Muscle of arm (tissue), 14 donors: ENCODE results near the gene MCHR1. TPM values are rescaled to one million over a fixed set of nuclear protein-coding genes. Genes with fewer than 3 reads are reported as not detected.
A peak's percentile ranks its signal among the peaks of the same experiment; 100 is the strongest.

Experiments
- DNase-seq: peaks from one replicate; pipeline ENCODE4 v3.0.0-alpha.2; 2013
- long read RNA-seq, 11 donors: transcript quantifications; one replicate each; lab custom pipeline, GENCODE V29; 2026
- polyA plus RNA-seq, 12 donors: library from polyadenylated mRNA; unstranded; fragments of 120-200 nt; gene quantifications; one replicate each; pipeline ENCODE4 v1.2.1, GENCODE V29; 2013; ENCODE audit not compliant: insufficient read length in 12 of 12

Gene MCHR1
- under 1 TPM in 10 of 12 donors, not detected in 2; 0.18 to 0.74 (median 0.36) TPM for polyA plus RNA-seq
- long read RNA-seq, donor 1, result 0 reads
- long read RNA-seq, donor 2, result 0 reads
- long read RNA-seq, donor 3, result 0 reads
- long read RNA-seq, donor 4, result 0 reads
- long read RNA-seq, donor 5, result 0 reads
- long read RNA-seq, donor 6, result 0 reads
- long read RNA-seq, donor 7, result 0 reads
- long read RNA-seq, donor 8, result 0 reads
- long read RNA-seq, donor 9, result 0 reads
- long read RNA-seq, donor 10, result 0 reads
- long read RNA-seq, donor 11, result 0 reads

DNA sequence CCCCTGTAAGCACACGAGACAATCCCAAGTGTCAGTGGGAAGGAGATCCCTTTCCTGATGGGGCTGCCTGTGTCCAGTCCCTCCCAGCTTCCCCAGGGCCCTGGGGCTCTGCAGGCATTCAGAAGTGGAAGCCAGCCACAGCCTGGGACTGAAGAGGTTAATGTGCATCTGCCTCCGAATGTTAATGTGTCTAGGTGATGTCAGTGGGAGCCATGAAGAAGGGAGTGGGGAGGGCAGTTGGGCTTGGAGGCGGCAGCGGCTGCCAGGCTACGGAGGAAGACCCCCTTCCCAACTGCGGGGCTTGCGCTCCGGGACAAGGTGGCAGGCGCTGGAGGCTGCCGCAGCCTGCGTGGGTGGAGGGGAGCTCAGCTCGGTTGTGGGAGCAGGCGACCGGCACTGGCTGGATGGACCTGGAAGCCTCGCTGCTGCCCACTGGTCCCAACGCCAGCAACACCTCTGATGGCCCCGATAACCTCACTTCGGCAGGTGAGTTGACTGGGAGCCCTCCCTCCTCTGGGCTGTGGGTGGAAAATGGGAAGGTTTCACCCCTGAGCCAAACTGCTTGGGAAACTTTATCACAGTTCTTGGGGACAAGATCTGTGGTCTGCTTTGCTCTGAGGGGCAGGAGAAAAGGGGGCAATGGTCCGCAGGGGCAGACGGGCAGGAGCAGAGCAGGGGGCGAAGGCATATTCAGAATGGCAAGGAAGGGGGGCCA is at the start of gene MCHR1:
TSS of gene MCHR1 (plus strand) at position 236 of the 715 bp plus-strand sequence. CDS start at position 405, 169 bp downstream.
- no peak for DNase-seq

DNA sequence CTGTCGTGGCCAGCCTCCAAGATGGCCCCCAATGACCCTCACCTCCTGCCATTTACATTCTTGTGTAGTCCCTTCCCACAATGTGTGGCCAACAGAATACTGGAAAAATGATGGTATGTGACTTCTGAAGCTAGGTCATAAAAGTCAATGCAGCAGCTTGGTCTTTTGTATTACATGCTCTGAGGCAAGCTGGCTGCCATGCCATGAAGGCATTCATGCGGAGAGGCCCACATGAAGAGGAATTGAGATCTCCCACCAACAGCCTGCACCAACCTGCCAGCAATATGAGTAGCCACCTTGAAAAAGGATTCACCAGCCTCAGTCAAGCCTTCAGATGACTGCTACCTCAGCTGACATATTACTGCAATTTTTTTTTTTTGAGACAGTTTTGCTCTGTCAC is 47.4 kb upstream of the MCHR1 start:
- DNase-seq, result no peak

- no peak for DNase-seq
Measured at GRCh38 chr22:40633036-40633435, 46.2 kb upstream of the MCHR1 start.

DNA sequence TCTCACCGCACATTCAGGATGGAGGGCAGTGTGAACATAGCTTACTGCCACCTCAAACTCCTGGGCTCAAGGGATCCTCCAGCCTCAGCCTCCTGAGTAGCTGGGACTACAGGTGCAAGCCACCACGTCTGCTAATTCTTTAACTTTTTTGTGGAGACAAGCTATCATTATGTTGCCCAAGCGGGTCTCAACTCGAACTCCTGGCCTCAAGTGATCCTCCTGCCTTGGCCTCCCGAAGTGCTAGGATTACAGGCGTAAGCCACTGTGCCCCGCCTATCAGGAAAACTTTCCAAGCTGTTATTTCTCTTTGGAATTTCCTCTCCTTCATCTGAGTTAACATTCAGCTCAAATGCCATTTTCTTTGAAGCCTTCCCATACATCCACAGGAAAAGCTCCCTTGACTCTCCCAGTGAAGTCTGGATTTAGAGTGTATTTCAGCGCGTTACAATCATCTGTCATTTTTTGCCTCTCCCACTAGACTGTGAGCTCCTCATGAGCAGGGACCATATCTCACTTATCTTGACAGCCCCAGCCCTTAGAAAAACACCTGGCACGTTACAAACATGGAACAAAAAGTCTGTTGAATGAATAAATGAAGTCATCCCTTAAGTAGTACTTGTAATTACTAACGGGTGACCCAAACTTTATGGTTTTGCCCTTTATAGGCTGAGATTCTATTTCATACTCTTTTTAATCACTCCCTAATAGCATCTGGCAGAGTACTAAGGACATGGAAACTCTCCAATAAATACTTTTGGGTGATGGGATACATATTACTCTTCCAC is 45.0 kb upstream of the MCHR1 start:
- DNase-seq, result peak; percentile 31

- DNase-seq, result peak; percentile 67
Measured at GRCh38 chr22:40635043-40635939, 44.0 kb upstream of the MCHR1 start.

- DNase-seq, result no peak
Measured at GRCh38 chr22:40635940-40636379, 43.3 kb upstream of the MCHR1 start.

- peak; percentile 100 for DNase-seq
Measured at GRCh38 chr22:40636380-40637182, 42.7 kb upstream of the MCHR1 start, which contains the start of gene MRTFA. Gene MRTFA (minus strand): TSS chr22:40636719.

DNA sequence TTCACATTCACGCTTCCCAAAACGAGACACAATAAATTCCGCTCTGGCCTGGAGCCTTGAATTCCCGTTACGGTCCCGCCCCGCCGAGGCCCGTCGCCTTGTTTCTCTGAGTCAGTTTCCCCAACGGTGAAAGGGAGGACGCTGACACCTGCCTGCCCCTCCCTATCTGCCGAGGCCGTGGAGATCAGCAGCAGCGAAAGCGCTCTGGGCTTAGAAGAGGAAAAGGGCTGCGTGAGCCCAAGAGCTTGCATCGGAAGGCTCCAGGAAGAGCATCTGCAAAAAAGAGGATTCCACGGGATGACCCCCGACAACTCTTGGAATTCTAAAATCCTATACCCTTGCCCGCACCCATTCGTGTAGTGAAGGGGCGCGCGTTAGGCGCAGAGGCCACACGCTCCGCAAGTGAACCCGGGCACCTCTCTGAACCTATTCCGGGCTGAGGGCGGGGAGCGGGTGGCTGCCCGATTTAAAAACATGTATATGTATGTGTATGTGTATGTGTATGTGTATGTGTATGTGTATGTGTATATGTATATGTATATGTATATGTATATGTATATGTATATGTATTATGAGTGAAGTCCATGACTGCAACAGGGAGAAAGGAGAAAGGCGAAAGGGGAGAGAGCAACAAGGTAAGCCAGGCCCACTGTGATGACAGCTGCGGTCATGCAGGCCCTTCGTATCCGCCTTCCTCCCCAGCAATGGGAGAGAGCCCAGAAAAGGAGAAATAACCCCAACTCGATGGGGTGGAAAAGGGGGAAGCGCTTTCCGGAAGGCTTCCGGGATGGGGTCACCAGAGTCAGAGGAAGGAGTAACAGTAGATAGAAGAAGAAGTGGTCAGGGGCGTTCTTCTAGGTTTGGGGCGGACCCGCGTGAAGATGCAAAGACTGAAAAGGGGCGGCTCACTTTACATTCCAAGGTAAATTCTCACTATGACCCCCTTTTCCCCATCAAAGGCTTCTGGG is 41.8 kb upstream of the MCHR1 start:
- DNase-seq, result peak; percentile 42

DNA sequence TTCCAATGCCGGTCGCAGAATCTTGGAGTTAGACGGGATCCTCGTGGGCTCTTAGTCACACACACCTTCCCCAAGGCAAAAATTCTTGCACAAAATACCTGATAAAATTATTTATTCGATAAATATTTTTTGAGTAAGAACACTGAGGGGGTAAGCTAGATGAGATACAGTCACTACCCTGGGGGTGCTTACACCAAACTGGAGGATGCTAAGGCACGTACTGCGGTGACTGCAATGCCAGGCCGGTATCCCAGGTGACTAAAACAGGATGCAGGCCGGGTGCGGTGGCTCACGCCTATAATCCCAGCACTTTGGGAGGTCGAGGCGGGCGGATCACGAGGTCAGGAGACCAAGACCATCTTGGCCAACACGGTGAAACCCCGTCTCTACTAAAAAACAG is 41.0 kb upstream of the MCHR1 start:
- no peak for DNase-seq

DNA sequence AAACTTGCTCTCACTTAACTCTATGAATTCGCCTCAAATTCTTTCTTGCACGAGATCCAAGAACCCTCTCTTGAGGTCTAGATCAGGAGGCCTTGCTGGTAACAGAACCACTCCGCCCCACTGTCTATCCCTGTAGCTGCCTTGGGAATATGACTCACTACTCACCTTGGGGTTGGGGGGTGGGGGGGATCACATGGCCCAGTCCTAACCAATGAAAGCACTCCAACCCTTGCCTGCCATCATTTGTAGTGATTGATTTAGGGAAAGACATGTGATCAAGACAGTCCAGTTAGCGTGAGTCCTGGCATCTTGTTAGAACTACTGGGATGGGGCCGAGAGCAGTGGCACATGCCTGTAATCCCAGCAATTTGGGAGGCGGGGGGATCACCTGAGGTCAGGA is 38.0 kb upstream of the MCHR1 start:
- no peak for DNase-seq

GRCh38 chr22:40642316-40642715 is 37.0 kb upstream of the MCHR1 start:
- DNase-seq, result no peak

GRCh38 chr22:40645579-40646197 is 33.6 kb upstream of the MCHR1 start:
- no peak for DNase-seq

GRCh38 chr22:40648386-40648785 is 30.9 kb upstream of the MCHR1 start:
- no peak for DNase-seq

DNA sequence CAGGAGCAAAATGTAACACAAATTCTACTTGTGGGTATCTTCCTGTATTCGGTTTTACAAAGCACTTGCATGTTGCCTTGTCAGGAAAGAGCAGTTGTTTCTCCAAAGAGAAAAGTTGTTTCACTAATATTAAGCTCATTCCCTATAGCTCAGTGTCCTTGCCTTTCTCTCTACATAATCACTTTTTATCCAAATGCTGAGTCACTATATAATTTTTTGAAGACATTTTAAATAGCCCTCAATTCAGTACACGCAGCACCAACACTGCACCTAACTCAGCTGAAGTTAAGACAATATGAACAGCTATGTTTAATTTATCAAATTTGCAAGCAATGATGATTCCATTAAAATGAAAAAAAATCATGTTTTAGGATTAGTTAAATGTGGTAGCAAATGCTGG is 28.2 kb upstream of the MCHR1 start:
- DNase-seq, result no peak

DNA sequence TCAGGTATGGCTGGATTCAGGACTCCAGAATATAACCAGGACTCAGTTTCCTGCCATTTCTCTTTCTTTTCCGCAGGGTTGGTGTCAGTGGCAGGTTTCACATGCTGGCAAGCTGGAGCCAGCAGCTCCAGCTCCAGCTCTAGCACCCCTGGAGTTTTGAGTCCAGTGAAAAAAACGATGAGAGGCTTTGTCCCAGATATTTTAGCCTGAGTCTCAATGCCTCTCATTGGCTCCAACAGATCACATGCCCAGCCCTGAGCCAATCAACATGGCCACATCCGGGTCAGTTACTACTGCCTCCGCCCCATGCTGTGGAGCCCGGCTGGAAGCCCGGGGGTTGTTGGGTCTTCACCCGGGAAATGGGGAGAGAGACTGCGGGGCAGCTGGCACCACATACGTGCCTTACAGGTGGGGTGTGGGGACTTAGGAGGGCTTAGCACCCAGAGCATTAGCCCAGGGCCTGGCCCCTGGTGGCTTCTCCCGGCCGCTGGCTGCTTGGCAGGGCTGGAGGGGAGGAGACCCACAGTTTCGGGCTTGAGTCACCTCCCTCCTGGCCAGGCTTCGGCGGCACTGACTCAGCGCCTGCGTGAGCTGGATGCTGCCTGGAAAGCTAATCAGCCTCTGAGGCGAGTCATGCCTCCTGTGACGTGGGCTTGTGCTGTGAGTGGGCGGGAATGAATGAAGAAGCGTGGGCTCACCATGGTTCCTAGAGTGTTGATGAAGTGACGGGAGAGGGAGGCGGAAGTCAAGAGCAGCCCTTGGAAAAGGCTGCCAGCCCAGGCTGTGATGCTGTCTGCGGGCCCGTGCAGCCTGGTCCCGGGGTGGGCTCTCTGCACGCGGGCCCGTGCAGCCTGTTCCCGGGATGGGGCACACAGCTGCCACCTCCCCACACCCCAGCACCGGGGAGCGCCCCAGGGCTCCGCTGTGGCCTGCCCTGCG is 27.5 kb upstream of the MCHR1 start:
- peak; percentile 97 for DNase-seq

- DNase-seq, result no peak
Measured at GRCh38 chr22:40653361-40653760, 25.9 kb upstream of the MCHR1 start.

DNA sequence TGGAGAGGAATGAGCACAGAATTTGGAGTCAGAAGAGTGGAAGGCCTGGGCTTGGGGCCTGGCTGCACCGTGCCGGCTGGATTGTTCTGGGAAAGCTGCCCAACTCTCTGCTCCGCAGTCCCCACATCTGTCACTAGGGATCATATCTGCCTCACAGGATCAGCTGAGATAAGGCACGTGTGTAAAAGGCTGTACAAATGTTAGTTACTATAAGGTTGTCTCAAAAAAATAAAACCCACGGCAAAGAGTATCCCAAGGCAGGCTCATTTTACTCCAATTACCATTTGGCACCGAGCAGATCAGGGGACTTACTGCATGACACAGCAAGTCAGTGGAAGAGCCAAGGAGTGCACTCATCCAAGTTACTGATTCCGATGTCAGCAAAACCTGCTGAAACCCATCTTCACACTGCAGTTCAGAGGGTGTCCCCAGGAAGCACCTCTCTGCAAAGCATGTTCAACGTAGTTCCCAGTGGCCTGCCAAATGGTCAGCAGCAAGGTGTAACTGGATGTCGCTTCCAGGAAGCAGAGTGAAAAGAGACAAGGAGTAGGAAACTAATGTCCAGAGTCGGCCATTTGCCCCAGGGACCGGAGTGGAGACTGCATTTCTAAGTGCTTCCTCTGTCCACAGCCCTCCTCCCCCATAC is 24.6 kb upstream of the MCHR1 start:
- peak; percentile 87 for DNase-seq
